Parathyroid adenoma (tissue), 2 donors: ENCODE results near the gene TIGAR.

Experiments
- H2AFZ ChIP-seq: fragments of 300-600 bp; sonication (generic); one replicate; pipeline ENCODE4 v1.7.0; 2017; ENCODE audit warnings: antibody characterized with exemption, mild to moderate bottlenecking
- H3K27ac ChIP-seq: fragments of 300-600 bp; sonication (generic); one replicate; pipeline ENCODE4 v1.7.0; 2017
- H3K27me3 ChIP-seq: fragments of 300-600 bp; sonication (generic); one replicate; pipeline ENCODE4 v1.7.0; 2017; ENCODE audit warnings: low read length; ENCODE audit not compliant: control insufficient read depth, insufficient read depth
- H3K36me3 ChIP-seq: fragments of 300-600 bp; sonication (generic); one replicate; pipeline ENCODE4 v1.7.0; 2017; ENCODE audit warnings: low read length; ENCODE audit not compliant: control insufficient read depth, insufficient read depth
- H3K4me1 ChIP-seq: fragments of 300-600 bp; sonication (generic); one replicate; pipeline ENCODE4 v1.7.0; 2017; ENCODE audit warnings: control low read depth
- H3K4me2 ChIP-seq: fragments of 300-600 bp; sonication (generic); one replicate; pipeline ENCODE4 v1.7.0; 2017; ENCODE audit warnings: low read length
- H3K4me3 ChIP-seq: fragments of 300-600 bp; sonication (generic); one replicate; pipeline ENCODE4 v1.7.0; 2017; ENCODE audit warnings: low read depth, low read length
- H3K79me2 ChIP-seq: fragments of 300-600 bp; sonication (generic); one replicate; pipeline ENCODE4 v1.7.0; 2017; ENCODE audit warnings: control low read depth
- H3K9ac ChIP-seq: fragments of 300-600 bp; sonication (generic); one replicate; pipeline ENCODE4 v1.7.0; 2017; ENCODE audit warnings: mild to moderate bottlenecking
- H3K9me3 ChIP-seq: fragments of 300-600 bp; sonication (generic); one replicate; pipeline ENCODE4 v1.7.0; 2017; ENCODE audit warnings: low read length; ENCODE audit not compliant: control insufficient read depth
- CTCF ChIP-seq: fragments of 300-600 bp; sonication (generic); IDR thresholded peaks from one replicate; pipeline ENCODE4 v1.7.0; 2017; ENCODE audit warnings: antibody characterized with exemption, mild to moderate bottlenecking
- donor health status: primary hyperparathyroidism.

Gene TIGAR

GRCh38 chr12:4320853-4321701 is at the start of gene TIGAR:
TIGAR (plus strand) TSS chr12:4321213; CDS start chr12:4321272, 59 bp downstream.
- peak within 1 kb of the TSS; percentile 96 for H3K4me2 ChIP-seq
- H3K4me3 ChIP-seq, result peak within 1 kb of the TSS; percentile 82
- H3K79me2 ChIP-seq, result no peaks in the 10 kb centered on the region
- peaks cover 4% of the 10 kb centered on the region for H3K4me1 ChIP-seq
- H3K27me3 ChIP-seq, result no peaks in the 10 kb centered on the region
- no peaks in the 10 kb centered on the region for H3K9me3 ChIP-seq
- H3K36me3 ChIP-seq, result no peaks in the 10 kb centered on the region
- no peak for TF ChIP-seq CTCF
- peak within 1 kb of the TSS; percentile 7 for H3K9ac ChIP-seq
- H2AFZ ChIP-seq, result peak within 1 kb of the TSS; percentile 98
- H3K27ac ChIP-seq, result peak within 1 kb of the TSS; percentile 79

- no peak for TF ChIP-seq CTCF
- Histone ChIP-seq H2AFZ (peak overlapping the region; percentile 59), H3K27me3 (no peaks in the 10 kb centered on the region)
Measured at GRCh38 chr12:4271717-4272423, 49.1 kb upstream of the TIGAR start.

GRCh38 chr12:4272424-4273272 is 48.4 kb upstream of the TIGAR start:
- Histone ChIP-seq H3K36me3 (no peaks in the 10 kb centered on the region), H3K9ac (no peak overlapping the region), H3K27me3 (no peaks in the 10 kb centered on the region), H3K4me1 (peaks cover 23% of the 10 kb centered on the region), H3K79me2 (peaks cover 21% of the 10 kb centered on the region), H3K9me3 (no peaks in the 10 kb centered on the region), H3K27ac (peak overlapping the region; percentile 7), H3K4me3 (peak overlapping the region; percentile 79), H3K4me2 (peak overlapping the region; percentile 68), H2AFZ (peak overlapping the region; percentile 54)
- no peak for TF ChIP-seq CTCF

More at GRCh38 chr12:4271717-4272423, 49.1 kb upstream of the TIGAR start:
- H3K9me3 ChIP-seq, result no peaks in the 10 kb centered on the region
- H3K4me2 ChIP-seq, result peak overlapping the region; percentile 92
- H3K27ac ChIP-seq, result peak overlapping the region; percentile 51
- H3K4me1 ChIP-seq, result peaks cover 19% of the 10 kb centered on the region
- H3K36me3 ChIP-seq, result no peaks in the 10 kb centered on the region
- no peak overlapping the region for H3K9ac ChIP-seq
- peaks cover 13% of the 10 kb centered on the region for H3K79me2 ChIP-seq
- H3K4me3 ChIP-seq, result peak overlapping the region; percentile 79

GRCh38 chr12:4273273-4273651 is 47.8 kb upstream of the TIGAR start:
- H3K36me3 ChIP-seq, result no peaks in the 10 kb centered on the region
- H3K4me2 ChIP-seq, result peak overlapping the region; percentile 68
- H3K9ac ChIP-seq, result no peak overlapping the region
- no peaks in the 10 kb centered on the region for H3K9me3 ChIP-seq
- H2AFZ ChIP-seq, result no peak overlapping the region
- peaks cover 27% of the 10 kb centered on the region for H3K79me2 ChIP-seq
- H3K27ac ChIP-seq, result no peak overlapping the region
- no peak for TF ChIP-seq CTCF
- peaks cover 27% of the 10 kb centered on the region for H3K4me1 ChIP-seq
- peak overlapping the region; percentile 79 for H3K4me3 ChIP-seq
- no peaks in the 10 kb centered on the region for H3K27me3 ChIP-seq
